GM23338 (cell line): ENCODE measurements around the gene IFNL1.

ENCODE experiments used
- TF ChIP-seq, protein P1 (sequence below), 2 experiments: fragments of 200-600 bp in 1 of 2; sonication (generic) in 1 of 2; conservative IDR thresholded peaks; 2 replicates each; pipeline versions ENCODE4 v1.5.1 to v1.6.1; 2016 to 2017; ENCODE audit warnings: antibody characterized with exemption in 2 of 2, low read depth in 2 of 2, mild to moderate bottlenecking in 2 of 2, moderate library complexity in 1 of 2
- TF ChIP-seq, protein P2 (sequence below): IDR thresholded peaks from one replicate; pipeline ENCODE4 v1.6.1; 2018; ENCODE audit warnings: antibody characterized with exemption; ENCODE audit not compliant: unreplicated experiment

DNA sequence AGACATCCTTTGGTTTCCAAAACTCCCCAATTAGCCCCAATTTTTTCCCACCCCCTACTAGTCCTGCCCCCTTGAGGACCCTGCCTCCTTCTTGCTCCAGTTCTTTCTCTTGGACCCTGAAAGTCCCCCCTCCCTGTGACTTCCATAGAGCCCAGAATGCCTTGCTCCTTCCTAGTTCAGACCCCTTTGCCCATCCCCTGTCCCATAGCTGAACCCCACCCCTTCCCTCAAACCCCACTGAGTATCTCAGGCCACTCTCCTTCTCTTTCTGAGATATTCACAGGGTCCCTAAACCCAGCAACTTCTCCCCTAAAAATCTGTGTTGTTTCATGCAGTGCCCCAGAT is 25.6 kb downstream of the IFNL1 start:
- TF ChIP-seq, protein P1, sequence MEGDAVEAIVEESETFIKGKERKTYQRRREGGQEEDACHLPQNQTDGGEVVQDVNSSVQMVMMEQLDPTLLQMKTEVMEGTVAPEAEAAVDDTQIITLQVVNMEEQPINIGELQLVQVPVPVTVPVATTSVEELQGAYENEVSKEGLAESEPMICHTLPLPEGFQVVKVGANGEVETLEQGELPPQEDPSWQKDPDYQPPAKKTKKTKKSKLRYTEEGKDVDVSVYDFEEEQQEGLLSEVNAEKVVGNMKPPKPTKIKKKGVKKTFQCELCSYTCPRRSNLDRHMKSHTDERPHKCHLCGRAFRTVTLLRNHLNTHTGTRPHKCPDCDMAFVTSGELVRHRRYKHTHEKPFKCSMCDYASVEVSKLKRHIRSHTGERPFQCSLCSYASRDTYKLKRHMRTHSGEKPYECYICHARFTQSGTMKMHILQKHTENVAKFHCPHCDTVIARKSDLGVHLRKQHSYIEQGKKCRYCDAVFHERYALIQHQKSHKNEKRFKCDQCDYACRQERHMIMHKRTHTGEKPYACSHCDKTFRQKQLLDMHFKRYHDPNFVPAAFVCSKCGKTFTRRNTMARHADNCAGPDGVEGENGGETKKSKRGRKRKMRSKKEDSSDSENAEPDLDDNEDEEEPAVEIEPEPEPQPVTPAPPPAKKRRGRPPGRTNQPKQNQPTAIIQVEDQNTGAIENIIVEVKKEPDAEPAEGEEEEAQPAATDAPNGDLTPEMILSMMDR (conservative IDR thresholded peaks at IDR 0.05; ENCODE audit: low read depth in 2 of 2) = no peak
- TF ChIP-seq, protein P2, sequence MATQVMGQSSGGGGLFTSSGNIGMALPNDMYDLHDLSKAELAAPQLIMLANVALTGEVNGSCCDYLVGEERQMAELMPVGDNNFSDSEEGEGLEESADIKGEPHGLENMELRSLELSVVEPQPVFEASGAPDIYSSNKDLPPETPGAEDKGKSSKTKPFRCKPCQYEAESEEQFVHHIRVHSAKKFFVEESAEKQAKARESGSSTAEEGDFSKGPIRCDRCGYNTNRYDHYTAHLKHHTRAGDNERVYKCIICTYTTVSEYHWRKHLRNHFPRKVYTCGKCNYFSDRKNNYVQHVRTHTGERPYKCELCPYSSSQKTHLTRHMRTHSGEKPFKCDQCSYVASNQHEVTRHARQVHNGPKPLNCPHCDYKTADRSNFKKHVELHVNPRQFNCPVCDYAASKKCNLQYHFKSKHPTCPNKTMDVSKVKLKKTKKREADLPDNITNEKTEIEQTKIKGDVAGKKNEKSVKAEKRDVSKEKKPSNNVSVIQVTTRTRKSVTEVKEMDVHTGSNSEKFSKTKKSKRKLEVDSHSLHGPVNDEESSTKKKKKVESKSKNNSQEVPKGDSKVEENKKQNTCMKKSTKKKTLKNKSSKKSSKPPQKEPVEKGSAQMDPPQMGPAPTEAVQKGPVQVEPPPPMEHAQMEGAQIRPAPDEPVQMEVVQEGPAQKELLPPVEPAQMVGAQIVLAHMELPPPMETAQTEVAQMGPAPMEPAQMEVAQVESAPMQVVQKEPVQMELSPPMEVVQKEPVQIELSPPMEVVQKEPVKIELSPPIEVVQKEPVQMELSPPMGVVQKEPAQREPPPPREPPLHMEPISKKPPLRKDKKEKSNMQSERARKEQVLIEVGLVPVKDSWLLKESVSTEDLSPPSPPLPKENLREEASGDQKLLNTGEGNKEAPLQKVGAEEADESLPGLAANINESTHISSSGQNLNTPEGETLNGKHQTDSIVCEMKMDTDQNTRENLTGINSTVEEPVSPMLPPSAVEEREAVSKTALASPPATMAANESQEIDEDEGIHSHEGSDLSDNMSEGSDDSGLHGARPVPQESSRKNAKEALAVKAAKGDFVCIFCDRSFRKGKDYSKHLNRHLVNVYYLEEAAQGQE = no peak
